ENCODE results near the gene RAG2.

DNA sequence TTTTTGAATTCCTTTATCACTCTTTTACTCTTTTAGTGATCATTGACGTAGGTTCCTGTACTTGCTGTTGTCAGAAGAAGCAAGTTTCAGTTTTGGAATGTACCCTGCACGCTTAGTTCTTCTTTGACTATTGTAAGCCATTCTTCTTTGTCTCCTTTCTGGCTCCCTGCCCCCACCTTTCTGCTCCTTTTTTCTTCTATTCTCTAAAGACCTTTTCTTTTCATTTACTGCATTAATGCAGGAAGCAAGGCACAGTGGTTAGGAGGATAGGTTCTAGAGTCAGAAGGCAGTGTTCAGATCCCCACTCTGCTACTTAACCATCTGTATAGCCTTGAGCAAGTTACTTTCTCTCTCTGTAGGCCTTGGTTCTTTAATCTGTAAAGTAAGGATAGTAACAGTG, 33.7 kb upstream of the RAG2 start:
- TF ChIP-seq, protein P1, sequence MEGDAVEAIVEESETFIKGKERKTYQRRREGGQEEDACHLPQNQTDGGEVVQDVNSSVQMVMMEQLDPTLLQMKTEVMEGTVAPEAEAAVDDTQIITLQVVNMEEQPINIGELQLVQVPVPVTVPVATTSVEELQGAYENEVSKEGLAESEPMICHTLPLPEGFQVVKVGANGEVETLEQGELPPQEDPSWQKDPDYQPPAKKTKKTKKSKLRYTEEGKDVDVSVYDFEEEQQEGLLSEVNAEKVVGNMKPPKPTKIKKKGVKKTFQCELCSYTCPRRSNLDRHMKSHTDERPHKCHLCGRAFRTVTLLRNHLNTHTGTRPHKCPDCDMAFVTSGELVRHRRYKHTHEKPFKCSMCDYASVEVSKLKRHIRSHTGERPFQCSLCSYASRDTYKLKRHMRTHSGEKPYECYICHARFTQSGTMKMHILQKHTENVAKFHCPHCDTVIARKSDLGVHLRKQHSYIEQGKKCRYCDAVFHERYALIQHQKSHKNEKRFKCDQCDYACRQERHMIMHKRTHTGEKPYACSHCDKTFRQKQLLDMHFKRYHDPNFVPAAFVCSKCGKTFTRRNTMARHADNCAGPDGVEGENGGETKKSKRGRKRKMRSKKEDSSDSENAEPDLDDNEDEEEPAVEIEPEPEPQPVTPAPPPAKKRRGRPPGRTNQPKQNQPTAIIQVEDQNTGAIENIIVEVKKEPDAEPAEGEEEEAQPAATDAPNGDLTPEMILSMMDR (IDR thresholded peaks at IDR 0.05), result no peak
- TF ChIP-seq ZFX (IDR thresholded peaks at IDR 0.05; ENCODE audit: borderline replicate concordance), result no peak
